Common myeloid progenitor, CD34-positive (primary cell): ENCODE measurements around the gene FAM181A.

Experiments used
- CTCF ChIA-PET: fragments of 350-600 bp; sonication (Branson Sonifier 250); formaldehyde crosslinking; loops from one replicate; lab custom pipeline; 2021; ENCODE audit warnings: antibody characterized with exemption; lab: Charles Lee
- POLR2A ChIA-PET: fragments of 350-600 bp; sonication (Branson Sonifier 250); formaldehyde crosslinking; loops from one replicate; lab custom pipeline; 2021; ENCODE audit warnings: antibody characterized with exemption; lab: Charles Lee
- DNase-seq, 3 donors: peaks; one replicate each; pipeline versions ENCODE4 v3.0.0 to v3.0.0-alpha.2; 2013
- H3K27ac ChIP-seq, 2 experiments: 1 replicate in 1 of 2; 2 replicates in 1 of 2; pipeline ENCODE4 v1.7.0; 2013; ENCODE audit warnings: inconsistent platforms in 2 of 2, low read length in 2 of 2, mild to moderate bottlenecking in 2 of 2, low read depth in 1 of 2, moderate library complexity in 1 of 2; ENCODE audit not compliant: severe bottlenecking in 2 of 2, insufficient read depth in 1 of 2, poor library complexity in 1 of 2
- H3K27me3 ChIP-seq, 5 experiments: replicated peaks in 2 of 5; 1 replicate in 3 of 5; 2 replicates in 2 of 5; pipeline versions ENCODE4 v1.6.1 to v1.7.0; 2013; ENCODE audit warnings: low read length in 4 of 5, mild to moderate bottlenecking in 2 of 5, moderate library complexity in 2 of 5, inconsistent platforms in 1 of 5; ENCODE audit not compliant: insufficient read depth in 5 of 5, control insufficient read depth in 4 of 5
- H3K36me3 ChIP-seq, 4 experiments: 1 replicate in 2 of 4; 2 replicates in 2 of 4; pipeline versions ENCODE4 v1.6.1 to v1.7.0; 2013; ENCODE audit warnings: low read length in 3 of 4, control low read depth in 1 of 4, mild to moderate bottlenecking in 1 of 4; ENCODE audit not compliant: control insufficient read depth in 4 of 4, insufficient read depth in 4 of 4
- H3K4me1 ChIP-seq, 4 experiments: 1 replicate in 3 of 4; 2 replicates in 1 of 4; pipeline versions ENCODE4 v1.6.1 to v1.7.1; 2013; ENCODE audit warnings: low read length in 3 of 4, mild to moderate bottlenecking in 3 of 4, control low read depth in 1 of 4, inconsistent platforms in 1 of 4, moderate library complexity in 1 of 4; ENCODE audit not compliant: control insufficient read depth in 4 of 4, insufficient read depth in 4 of 4; ENCODE audit errors: control extremely low read depth in 1 of 4
- H3K4me3 ChIP-seq, 7 experiments: 1 replicate in 4 of 7; 2 replicates in 3 of 7; pipeline versions ENCODE4 v1.5.1 to v1.7.0; 2013; ENCODE audit warnings: mild to moderate bottlenecking in 7 of 7, low read length in 6 of 7, moderate library complexity in 6 of 7, inconsistent platforms in 2 of 7, low read depth in 2 of 7, control low read depth in 1 of 7; ENCODE audit not compliant: insufficient read depth in 4 of 7, control insufficient read depth in 1 of 7; ENCODE audit errors: extremely low read depth in 1 of 7
- H3K9me3 ChIP-seq, 5 experiments: 1 replicate in 4 of 5; 2 replicates in 1 of 5; pipeline versions ENCODE4 v1.6.1 to v1.7.1; 2013; ENCODE audit warnings: low read length in 4 of 5, mild to moderate bottlenecking in 2 of 5, inconsistent platforms in 1 of 5, low read depth in 1 of 5, moderate library complexity in 1 of 5; ENCODE audit not compliant: control insufficient read depth in 4 of 5, insufficient read depth in 2 of 5; ENCODE audit errors: control extremely low read depth in 1 of 5
- WGBS: methylation state at CpG from one replicate; pipeline ENCODE4 v1.1.5; 2013; ENCODE audit not compliant: insufficient coverage; 5-methylcytosine and 5-hydroxymethylcytosine counted together

Gene FAM181A

GRCh38 chr14:93977790-93978581, 50.8 kb downstream of the FAM181A start:
- peaks cover 0 to 18% (median 10%) of the 10 kb centered on the region in 4 experiments for H3K4me1 ChIP-seq
- WGBS, result 93% methylated on average over 8 of the region's 11 CpGs
- H3K9me3 ChIP-seq, result peaks cover 0 to 11% (median 3%) of the 10 kb centered on the region in 5 experiments
- no peaks in the 10 kb centered on the region for H3K27me3 ChIP-seq
- H3K4me3 ChIP-seq, result no peak overlapping the region
- ChIA-PET POLR2A (no interaction called here), CTCF (interaction anchor here (0.9 to 30.4 kb wide), 4 partner anchors 13 to 35 kb away, joined by 3 to 632 read pairs (median 66); partner anchors contain the start of gene CCDC197)
- H3K36me3 ChIP-seq, result no peaks in the 10 kb centered on the region
- H3K27ac ChIP-seq, result no peak overlapping the region
- DNase-seq, result peak in 2 of 3 donors; percentile 60 to 63

- H3K27me3 ChIP-seq, result no peaks in the 10 kb centered on the region
- DNase-seq, result no peak
- WGBS, result 100% methylated on average over 4 of the region's 4 CpGs
- POLR2A ChIA-PET, result no interaction called here
- no peaks in the 10 kb centered on the region for H3K36me3 ChIP-seq
- peaks cover 0 to 11% (median 3%) of the 10 kb centered on the region in 5 experiments for H3K9me3 ChIP-seq
- CTCF ChIA-PET, result interaction anchor here (0.9 to 30.4 kb wide), 5 partner anchors 8 to 36 kb away, joined by 3 to 632 read pairs (median 3); partner anchors contain the start of gene CCDC197
- H3K4me3 ChIP-seq, result no peak overlapping the region
- peaks cover 0 to 18% (median 10%) of the 10 kb centered on the region in 4 experiments for H3K4me1 ChIP-seq
- H3K27ac ChIP-seq, result no peak overlapping the region
Observed at GRCh38 chr14:93978735-93979134, 51.6 kb downstream of the FAM181A start.
